Vagina (tissue), 2 donors: ENCODE measurements around the gene WDR1. TPM values are rescaled to one million over a fixed set of nuclear protein-coding genes. Genes with fewer than 3 reads are reported as not detected.

Experiments
- DNase-seq, 2 donors: peaks; one replicate each; pipeline ENCODE4 v3.0.0-alpha.2; 2017; ENCODE audit errors: extremely low spot score in 2 of 2
- H3K27ac ChIP-seq: fragments of 200-600 bp; sonication (generic); one replicate; pipeline ENCODE4 v1.5.1; 2019
- H3K27me3 ChIP-seq: fragments of 200-600 bp; sonication (generic); one replicate; pipeline ENCODE4 v1.5.1; 2019
- H3K36me3 ChIP-seq, 2 donors: fragments of 200-600 bp; sonication (generic); one replicate each; pipeline ENCODE4 v1.5.1; 2017 to 2019
- H3K4me1 ChIP-seq: fragments of 200-600 bp; sonication (generic); one replicate; pipeline ENCODE4 v1.5.1; 2019
- H3K4me3 ChIP-seq, 2 donors: fragments of 200-600 bp; sonication (generic); 1 replicate in 1 of 2; 2 replicates in 1 of 2; pipeline ENCODE4 v1.5.1; 2016 to 2019
- H3K9me3 ChIP-seq: fragments of 200-600 bp; sonication (generic); one replicate; pipeline ENCODE4 v1.5.1; 2019
- CTCF ChIP-seq, 3 experiments: fragments of 450-650 bp in 2 of 3; fragments of 200-600 bp in 1 of 3; sonication (generic) in 1 of 3; IDR thresholded peaks; one replicate each; pipeline ENCODE4 v1.5.1; 2017 to 2019; ENCODE audit warnings: antibody characterized with exemption in 3 of 3, mild to moderate bottlenecking in 2 of 3, moderate library complexity in 2 of 3
- POLR2A ChIP-seq, 2 donors: fragments of 450-650 bp; IDR thresholded peaks; one replicate each; pipeline ENCODE4 v1.6.1; 2017; ENCODE audit warnings: antibody characterized with exemption in 2 of 2, mild to moderate bottlenecking in 2 of 2, moderate library complexity in 2 of 2
- POLR2AphosphoS5 ChIP-seq, 2 donors: sonication (generic); formaldehyde crosslinking; IDR thresholded peaks; one replicate each; pipeline ENCODE4 v1.9.0; 2017; ENCODE audit warnings: antibody characterized with exemption in 2 of 2, mild to moderate bottlenecking in 2 of 2, low read depth in 1 of 2; ENCODE audit not compliant: insufficient read depth in 1 of 2
- intact Hi-C: fragments of 100-400 bp; cut with DNase I; formaldehyde crosslinking; loops from one replicate; pipeline ENCODE4 v1.15.1; 2023
- total RNA-seq: library from RNA; depleted of rRNA; stranded (reverse); fragments of >200 nt; gene quantifications from one replicate; pipeline ENCODE4 v1.2.3, GENCODE V29; 2016

WDR1 gene
- total RNA-seq, 1 donor from 2014 or later: 159 TPM

GRCh38 chr4:10154241-10154640 is 37.6 kb upstream of the WDR1 start:
- Histone ChIP-seq H3K27me3 (no peaks in the 10 kb centered on the region), H3K4me3 (no peak overlapping the region), H3K36me3 (no peaks in the 10 kb centered on the region), H3K4me1 (no peaks in the 10 kb centered on the region), H3K27ac (no peak overlapping the region), H3K9me3 (no peaks in the 10 kb centered on the region)
- DNase-seq: no peak
- intact Hi-C loops: no loop called here
- TF ChIP-seq POLR2A (IDR thresholded peaks at IDR 0.05) (no peak), CTCF (IDR thresholded peaks at IDR 0.05) (no peak), POLR2AphosphoS5 (IDR thresholded peaks at IDR 0.05; ENCODE audit: insufficient read depth in 1 of 2, low read depth in 1 of 2) (no peak)

GRCh38 chr4:10153161-10153560 is 36.6 kb upstream of the WDR1 start:
- Histone ChIP-seq H3K27ac (no peak overlapping the region), H3K36me3 (no peaks in the 10 kb centered on the region), H3K4me1 (no peaks in the 10 kb centered on the region), H3K9me3 (no peaks in the 10 kb centered on the region), H3K4me3 (no peak overlapping the region), H3K27me3 (no peaks in the 10 kb centered on the region)
- no peak for TF ChIP-seq POLR2A (IDR thresholded peaks at IDR 0.05)
- intact Hi-C loops: no loop called here
- no peak for DNase-seq

GRCh38 chr4:10151182-10151581 is 34.6 kb upstream of the WDR1 start:
- no peak overlapping the region for H3K27ac ChIP-seq
- no peaks in the 10 kb centered on the region for H3K36me3 ChIP-seq
- no peaks in the 10 kb centered on the region for H3K4me1 ChIP-seq
- H3K9me3 ChIP-seq: no peaks in the 10 kb centered on the region
- no peak for TF ChIP-seq CTCF (IDR thresholded peaks at IDR 0.05)
- TF ChIP-seq POLR2A (IDR thresholded peaks at IDR 0.05): no peak
- no peak for TF ChIP-seq POLR2AphosphoS5 (IDR thresholded peaks at IDR 0.05; ENCODE audit: insufficient read depth in 1 of 2, low read depth in 1 of 2)
- intact Hi-C loops: no loop called here
- no peak overlapping the region for H3K4me3 ChIP-seq
- no peak for DNase-seq
- H3K27me3 ChIP-seq: no peaks in the 10 kb centered on the region

GRCh38 chr4:10144966-10145365 is 28.4 kb upstream of the WDR1 start:
- no peak for DNase-seq
- Histone ChIP-seq H3K9me3 (no peaks in the 10 kb centered on the region), H3K27ac (no peak overlapping the region), H3K36me3 (no peaks in the 10 kb centered on the region), H3K4me1 (no peaks in the 10 kb centered on the region), H3K27me3 (no peaks in the 10 kb centered on the region), H3K4me3 (no peak overlapping the region)
- TF ChIP-seq CTCF (IDR thresholded peaks at IDR 0.05): no peak
- TF ChIP-seq POLR2A (IDR thresholded peaks at IDR 0.05): no peak
- no peak for TF ChIP-seq POLR2AphosphoS5 (IDR thresholded peaks at IDR 0.05; ENCODE audit: insufficient read depth in 1 of 2, low read depth in 1 of 2)
- intact Hi-C loops: no loop called here

- no peak for DNase-seq
- no peaks in the 10 kb centered on the region for H3K36me3 ChIP-seq
- no peaks in the 10 kb centered on the region for H3K9me3 ChIP-seq
- no peak overlapping the region for H3K27ac ChIP-seq
- intact Hi-C loops: no loop called here
- TF ChIP-seq CTCF (IDR thresholded peaks at IDR 0.05): no peak
- H3K27me3 ChIP-seq: no peaks in the 10 kb centered on the region
- no peaks in the 10 kb centered on the region for H3K4me1 ChIP-seq
- no peak overlapping the region for H3K4me3 ChIP-seq
These were observed 27.9 kb upstream of the WDR1 start for GRCh38 chr4:10144479-10144878.

GRCh38 chr4:10143171-10143570 is 26.6 kb upstream of the WDR1 start:
- Histone ChIP-seq H3K4me1 (no peaks in the 10 kb centered on the region), H3K9me3 (no peaks in the 10 kb centered on the region), H3K27ac (no peak overlapping the region), H3K4me3 (no peak overlapping the region), H3K27me3 (no peaks in the 10 kb centered on the region), H3K36me3 (no peaks in the 10 kb centered on the region)
- DNase-seq: no peak
- no peak for TF ChIP-seq POLR2AphosphoS5 (IDR thresholded peaks at IDR 0.05; ENCODE audit: insufficient read depth in 1 of 2, low read depth in 1 of 2)
- TF ChIP-seq CTCF (IDR thresholded peaks at IDR 0.05): no peak
- TF ChIP-seq POLR2A (IDR thresholded peaks at IDR 0.05): no peak
- intact Hi-C loops: no loop called here
